GM23248 (cell line): ENCODE results near the gene CCDC8. TPM values are rescaled to one million over a fixed set of nuclear protein-coding genes. Genes with fewer than 3 reads are reported as not detected.

ENCODE experiments used
- DNase-seq: peaks from one replicate; pipeline ENCODE4 v3.0.0-alpha.2; 2015
- H2AFZ ChIP-seq: fragments of 200-600 bp; sonication (generic); 2 replicates; pipeline ENCODE4 v1.6.1; 2016; ENCODE audit warnings: antibody characterized with exemption
- H3F3A ChIP-seq: fragments of 200-600 bp; sonication (generic); 2 replicates; pipeline ENCODE4 v1.6.1; 2016; ENCODE audit warnings: mild to moderate bottlenecking, antibody characterized with exemption, mixed run types; ENCODE audit not compliant: insufficient read depth
- H3K27ac ChIP-seq: fragments of 200-600 bp; sonication (generic); 2 replicates; pipeline ENCODE4 v1.5.1; 2016; ENCODE audit warnings: mild to moderate bottlenecking
- H3K27me3 ChIP-seq: fragments of 200-600 bp; sonication (generic); replicated peaks from 2 replicates; pipeline ENCODE4 v1.6.1; 2016; ENCODE audit warnings: mild to moderate bottlenecking; ENCODE audit not compliant: insufficient read depth
- H3K36me3 ChIP-seq: fragments of 200-600 bp; sonication (generic); 2 replicates; pipeline ENCODE4 v1.6.1; 2016; ENCODE audit warnings: low read depth, mild to moderate bottlenecking
- H3K4me1 ChIP-seq: fragments of 200-600 bp; sonication (generic); 2 replicates; pipeline ENCODE4 v1.6.1; 2016; ENCODE audit warnings: mild to moderate bottlenecking; ENCODE audit not compliant: insufficient read depth
- H3K4me2 ChIP-seq: fragments of 200-600 bp; sonication (generic); one replicate; pipeline ENCODE4 v1.6.1; 2016; ENCODE audit warnings: mild to moderate bottlenecking; ENCODE audit not compliant: unreplicated experiment
- H3K4me3 ChIP-seq: fragments of 200-600 bp; sonication (generic); 2 replicates; pipeline ENCODE4 v1.5.1; 2016; ENCODE audit warnings: mild to moderate bottlenecking
- H3K79me2 ChIP-seq: fragments of 200-600 bp; sonication (generic); 2 replicates; pipeline ENCODE4 v1.6.1; 2016; ENCODE audit warnings: mild to moderate bottlenecking; ENCODE audit not compliant: insufficient read depth
- H3K9ac ChIP-seq: fragments of 200-600 bp; sonication (generic); 2 replicates; pipeline ENCODE4 v1.6.1; 2016; ENCODE audit warnings: mild to moderate bottlenecking
- H3K9me2 ChIP-seq: fragments of 200-600 bp; sonication (generic); 2 replicates; pipeline ENCODE4 v1.6.1; 2016; ENCODE audit warnings: mixed run types, mild to moderate bottlenecking, moderate library complexity; ENCODE audit not compliant: insufficient read depth
- H3K9me3 ChIP-seq: fragments of 200-600 bp; sonication (generic); one replicate; pipeline ENCODE4 v1.6.1; 2017; ENCODE audit warnings: low read depth
- H4K20me1 ChIP-seq: fragments of 200-600 bp; sonication (generic); 2 replicates; pipeline ENCODE4 v1.6.0; 2016; ENCODE audit not compliant: insufficient read depth
- EZH2 ChIP-seq: fragments of 200-600 bp; sonication (generic); IDR thresholded peaks from 2 replicates; pipeline ENCODE4 v1.6.1; 2018; ENCODE audit warnings: antibody characterized with exemption, mild to moderate bottlenecking; ENCODE audit not compliant: insufficient read depth, poor library complexity, severe bottlenecking
- EZH2phosphoT487 ChIP-seq: fragments of 200-600 bp; sonication (generic); IDR thresholded peaks from 2 replicates; pipeline ENCODE4 v1.6.1; 2018; ENCODE audit warnings: antibody characterized with exemption, moderate library complexity, mild to moderate bottlenecking, low read depth; ENCODE audit not compliant: insufficient read depth
- WGBS, 2 experiments: methylation state at CpG; one replicate each; pipeline ENCODE4 v1.1.6; 2015 to 2017; ENCODE audit warnings: low lambda C conversion rate in 2 of 2, low coverage in 1 of 2; ENCODE audit errors: missing lambda C conversion rate in 2 of 2; 5-methylcytosine and 5-hydroxymethylcytosine counted together
- in situ Hi-C: fragments of 300-500 bp; cut with MboI; formaldehyde crosslinking; loops from 2 replicates; pipeline ENCODE4 v1.15.0; 2020
- polyA plus RNA-seq: library from polyadenylated mRNA; unstranded; fragments of >200 nt; fragmentation: Nextera tagmentation; extraction: Ambion mirVana; gene quantifications from 2 replicates; pipeline ENCODE4 v1.2.1, GENCODE V29; 2016
- total RNA-seq: library from RNA; depleted of rRNA; stranded (reverse); fragments of >200 nt; shearing (Covaris generic); gene quantifications from 2 replicates; pipeline ENCODE4 v1.2.3, GENCODE V29; 2014; rRNA removed

The CCDC8 gene, protein sequence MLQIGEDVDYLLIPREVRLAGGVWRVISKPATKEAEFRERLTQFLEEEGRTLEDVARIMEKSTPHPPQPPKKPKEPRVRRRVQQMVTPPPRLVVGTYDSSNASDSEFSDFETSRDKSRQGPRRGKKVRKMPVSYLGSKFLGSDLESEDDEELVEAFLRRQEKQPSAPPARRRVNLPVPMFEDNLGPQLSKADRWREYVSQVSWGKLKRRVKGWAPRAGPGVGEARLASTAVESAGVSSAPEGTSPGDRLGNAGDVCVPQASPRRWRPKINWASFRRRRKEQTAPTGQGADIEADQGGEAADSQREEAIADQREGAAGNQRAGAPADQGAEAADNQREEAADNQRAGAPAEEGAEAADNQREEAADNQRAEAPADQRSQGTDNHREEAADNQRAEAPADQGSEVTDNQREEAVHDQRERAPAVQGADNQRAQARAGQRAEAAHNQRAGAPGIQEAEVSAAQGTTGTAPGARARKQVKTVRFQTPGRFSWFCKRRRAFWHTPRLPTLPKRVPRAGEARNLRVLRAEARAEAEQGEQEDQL
- 8.9 and 10.1 TPM in 2 replicates for total RNA-seq
- 5.5 and 6.0 TPM in 2 replicates for polyA plus RNA-seq

DNA sequence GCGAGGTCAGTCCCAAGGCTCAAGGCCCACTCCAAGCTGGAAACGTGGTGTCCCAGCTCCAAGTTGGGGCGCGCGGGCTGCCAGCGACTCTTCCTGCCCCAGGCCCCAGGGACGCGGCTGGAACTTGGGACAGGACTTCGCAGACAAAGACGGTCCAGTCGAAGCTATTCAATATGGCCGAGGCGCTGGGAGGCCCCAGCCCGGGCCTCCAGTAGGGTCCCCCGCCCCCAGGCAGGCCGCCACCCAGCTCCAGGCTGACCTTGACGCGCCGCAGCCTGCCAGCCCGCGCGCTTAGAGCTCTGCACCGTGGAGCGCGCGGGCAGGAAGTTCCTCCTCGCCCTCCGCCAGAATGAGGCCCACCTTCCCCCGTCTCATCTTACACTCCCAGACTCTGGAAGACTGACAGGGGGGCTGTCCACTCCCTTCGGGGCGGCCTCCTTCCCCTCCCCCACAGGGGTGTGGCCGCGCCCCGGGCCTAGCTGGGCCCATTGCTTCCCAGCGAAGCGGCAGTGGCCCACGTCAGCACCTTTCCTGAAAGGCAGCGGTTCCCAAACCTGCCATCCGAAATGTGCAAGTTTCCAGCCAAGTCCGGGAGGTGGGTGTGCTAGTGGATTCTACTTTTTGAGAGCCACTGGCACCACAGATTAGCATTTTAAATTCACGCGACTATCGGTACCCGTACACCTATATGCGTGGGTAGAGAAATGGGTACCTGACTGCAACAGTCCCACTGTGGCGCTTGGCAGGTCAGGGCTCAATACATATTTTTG is at the start of gene CCDC8:
TSS of gene CCDC8 (minus strand) at position 303 of the 770 bp plus-strand sequence. CDS start 754 bp downstream, outside the sequence.
- peak within 1 kb of the TSS; percentile 26 for H3K4me2 ChIP-seq
- TF ChIP-seq EZH2: no peak
- no peak for TF ChIP-seq EZH2phosphoT487
- 0 out of 2 replicates have a peak, but pooled peaks cover 10% of the 10 kb centered on the region for H3K27me3 ChIP-seq
- no peak within 1 kb of the TSS; the same call in 1 of the 2 replicates for H3K27ac ChIP-seq
- WGBS, 2 experiments: 20 to 26% methylated on average over 32 to 44 of the region's 46 CpGs
- peaks cover 14% of the 10 kb centered on the region; the same call in 1 of the 2 replicates for H3K79me2 ChIP-seq
- peaks cover 4% of the 10 kb centered on the region; the same call in 1 of the 2 replicates for H3K4me1 ChIP-seq
- no peaks in the 10 kb centered on the region for H4K20me1 ChIP-seq
- H2AFZ ChIP-seq: peak within 1 kb of the TSS; percentile 63
- H3F3A ChIP-seq: no peaks in the 10 kb centered on the region; the same call in 1 of the 2 replicates
- in situ Hi-C loops: no loop called here
- no peaks in the 10 kb centered on the region for H3K9me3 ChIP-seq
- H3K9me2 ChIP-seq: no peaks in the 10 kb centered on the region
- no peaks in the 10 kb centered on the region for H3K36me3 ChIP-seq
- peak; percentile 74 for DNase-seq
- peak within 1 kb of the TSS; percentile 67 for H3K4me3 ChIP-seq
- peak within 1 kb of the TSS; percentile 65 for H3K9ac ChIP-seq

DNA sequence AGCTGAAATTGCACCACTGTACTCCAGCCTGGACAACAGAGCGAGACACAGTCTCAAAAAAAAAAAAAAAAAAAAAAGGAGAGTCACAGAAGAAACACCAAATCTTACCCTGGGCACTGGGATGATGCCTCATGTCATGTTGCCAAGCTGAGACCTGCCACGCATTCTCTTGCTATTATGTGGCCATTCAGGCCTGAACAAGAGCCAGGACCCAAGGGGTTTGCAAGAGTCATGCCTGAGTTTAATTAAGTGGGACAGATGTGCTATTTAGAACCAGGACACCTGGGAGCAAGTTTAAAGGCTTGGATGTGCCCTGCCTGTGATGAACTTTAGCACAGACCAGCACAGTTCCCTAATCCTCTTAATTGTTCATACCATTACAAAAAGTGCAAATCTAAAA is 48.2 kb upstream of the CCDC8 start:
- no peaks in the 10 kb centered on the region for H3K36me3 ChIP-seq
- H3K9me2 ChIP-seq: no peaks in the 10 kb centered on the region
- H3K9ac ChIP-seq: no peak overlapping the region
- no peaks in the 10 kb centered on the region for H3K4me1 ChIP-seq
- H3K27ac ChIP-seq: no peak overlapping the region
- H3K27me3 ChIP-seq: peaks cover 7% of the 10 kb centered on the region; the same call in 1 of the 2 replicates
- no peaks in the 10 kb centered on the region for H3K79me2 ChIP-seq
- in situ Hi-C loops: no loop called here
- no peak overlapping the region for H3K4me2 ChIP-seq
- H3K9me3 ChIP-seq: no peaks in the 10 kb centered on the region
- no peak overlapping the region for H3K4me3 ChIP-seq
- no peak for DNase-seq
- 82 to 88% methylated on average over 1 to 2 of the region's 2 CpGs for WGBS, 2 experiments
- no peak overlapping the region for H2AFZ ChIP-seq
- peaks cover 5% of the 10 kb centered on the region for H3F3A ChIP-seq
- H4K20me1 ChIP-seq: no peaks in the 10 kb centered on the region
- TF ChIP-seq EZH2 (no peak), EZH2phosphoT487 (no peak)

DNA sequence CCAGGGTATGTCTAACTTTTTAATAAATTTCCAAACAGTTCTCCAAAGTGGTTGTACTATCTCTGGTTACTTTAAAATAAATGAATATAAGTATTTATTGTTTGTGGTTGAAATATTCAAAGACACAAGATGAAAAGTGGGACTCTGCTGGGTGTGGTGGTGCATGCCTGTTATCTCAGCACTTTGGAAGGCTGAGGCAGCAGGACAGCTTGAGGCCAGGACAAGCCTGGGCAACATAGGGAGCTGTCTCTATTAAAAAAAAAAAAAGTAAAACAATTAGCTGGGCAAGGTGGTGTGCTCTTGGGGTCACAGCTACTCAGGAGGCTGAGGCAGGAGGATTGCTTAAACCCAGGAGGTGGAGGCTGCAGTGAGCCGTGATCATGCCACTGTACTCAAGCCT is 47.6 kb upstream of the CCDC8 start:
- Histone ChIP-seq H4K20me1 (no peaks in the 10 kb centered on the region), H3K4me1 (no peaks in the 10 kb centered on the region), H3K9me3 (no peaks in the 10 kb centered on the region), H3K9me2 (no peaks in the 10 kb centered on the region), H3K9ac (no peak overlapping the region), H3K4me2 (no peak overlapping the region), H3K4me3 (no peak overlapping the region), H2AFZ (no peak overlapping the region), H3K79me2 (no peaks in the 10 kb centered on the region), H3F3A (no peaks in the 10 kb centered on the region), H3K27ac (no peak overlapping the region), H3K27me3 (peaks cover 7% of the 10 kb centered on the region; the same call in 1 of the 2 replicates), H3K36me3 (no peaks in the 10 kb centered on the region)
- TF ChIP-seq EZH2phosphoT487 (no peak), EZH2 (no peak)
- no peak for DNase-seq
- in situ Hi-C loops: no loop called here
- WGBS, 2 experiments: 60 to 70% methylated on average over 1 of the region's 1 CpG

DNA sequence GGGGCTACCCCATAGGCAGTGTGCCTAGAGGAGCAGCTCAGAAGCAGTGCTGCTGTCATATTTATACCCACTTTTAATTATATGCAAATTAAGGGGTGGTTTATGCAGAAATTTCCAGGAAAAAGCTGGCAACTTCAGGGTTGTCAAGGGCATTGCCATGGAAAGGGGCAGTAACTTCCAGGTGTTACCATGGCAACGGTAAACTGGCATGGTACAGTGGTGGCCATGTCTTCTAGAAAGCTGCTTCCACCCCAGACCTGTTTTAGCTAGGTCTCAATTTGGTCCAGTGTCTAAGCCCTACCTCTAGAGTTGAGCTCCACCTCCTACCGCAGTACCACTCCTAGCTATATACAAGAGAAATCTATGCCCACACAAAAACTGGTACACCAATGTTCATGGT is 46.7 kb upstream of the CCDC8 start:
- Histone ChIP-seq H3K9me2 (no peaks in the 10 kb centered on the region), H3K4me2 (no peak overlapping the region), H3K27me3 (peaks cover 7% of the 10 kb centered on the region; the same call in 1 of the 2 replicates), H3K9me3 (no peaks in the 10 kb centered on the region), H4K20me1 (no peaks in the 10 kb centered on the region), H3K4me1 (no peaks in the 10 kb centered on the region), H3K27ac (no peak overlapping the region), H3K9ac (no peak overlapping the region), H3F3A (no peaks in the 10 kb centered on the region), H3K36me3 (no peaks in the 10 kb centered on the region), H3K79me2 (no peaks in the 10 kb centered on the region), H3K4me3 (no peak overlapping the region), H2AFZ (no peak overlapping the region)
- WGBS, 2 experiments: 48 to 50% methylated on average over 2 of the region's 2 CpGs
- no peak for TF ChIP-seq EZH2phosphoT487
- TF ChIP-seq EZH2: no peak
- DNase-seq: no peak
- in situ Hi-C loops: no loop called here
